Trophoblast cell (in vitro differentiated cells and primary cell): Measurements from ENCODE around the gene ARHGAP5.

Source experiments
- DNase-seq, 2 donors: peaks; one replicate each; pipeline ENCODE4 v3.0.0-alpha.2; 2016
- H2AFZ ChIP-seq: 2 replicates; pipeline ENCODE4 v1.6.1; 2013; ENCODE audit warnings: low read length, moderate library complexity, mild to moderate bottlenecking; ENCODE audit not compliant: insufficient read depth, poor library complexity
- H2AK5ac ChIP-seq: 2 replicates; pipeline ENCODE4 v1.6.1; 2013; ENCODE audit warnings: mild to moderate bottlenecking, low read length
- H2BK120ac ChIP-seq: 2 replicates; pipeline ENCODE4 v1.6.1; 2013; ENCODE audit warnings: low read length, mild to moderate bottlenecking, moderate library complexity; ENCODE audit not compliant: insufficient read depth, poor library complexity
- H2BK12ac ChIP-seq: 2 replicates; pipeline ENCODE4 v1.6.1; 2013; ENCODE audit warnings: mild to moderate bottlenecking, low read length, moderate library complexity
- H2BK5ac ChIP-seq: 2 replicates; pipeline ENCODE4 v1.6.1; 2013; ENCODE audit warnings: low read length, low read depth, moderate library complexity, mild to moderate bottlenecking; ENCODE audit not compliant: poor library complexity
- H3K14ac ChIP-seq: 2 replicates; pipeline ENCODE4 v1.6.1; 2013; ENCODE audit warnings: mild to moderate bottlenecking, low read length
- H3K18ac ChIP-seq: 2 replicates; pipeline ENCODE4 v1.6.1; 2013; ENCODE audit warnings: mild to moderate bottlenecking, low read length
- H3K23ac ChIP-seq: 2 replicates; pipeline ENCODE4 v1.6.1; 2013; ENCODE audit warnings: low read length
- H3K27ac ChIP-seq: 2 replicates; pipeline ENCODE4 v1.5.1; 2013; ENCODE audit warnings: low read depth, mild to moderate bottlenecking, inconsistent platforms, low read length, moderate library complexity
- H3K27me3 ChIP-seq: 2 replicates; pipeline ENCODE4 v1.6.1; 2013; ENCODE audit warnings: inconsistent platforms, mild to moderate bottlenecking, low read length, moderate library complexity; ENCODE audit not compliant: insufficient read depth
- H3K36me3 ChIP-seq, 2 experiments: 1 replicate in 1 of 2; 2 replicates in 1 of 2; pipeline ENCODE4 v1.6.1; 2013; ENCODE audit warnings: low read length in 2 of 2, mild to moderate bottlenecking in 2 of 2, moderate library complexity in 1 of 2; ENCODE audit not compliant: insufficient read depth in 2 of 2, control insufficient read depth in 1 of 2
- H3K4ac ChIP-seq: 2 replicates; pipeline ENCODE4 v1.6.1; 2013; ENCODE audit warnings: low read depth, mild to moderate bottlenecking, low read length, moderate library complexity
- H3K4me1 ChIP-seq, 2 experiments: 1 replicate in 1 of 2; 2 replicates in 1 of 2; pipeline ENCODE4 v1.6.1; 2013; ENCODE audit warnings: low read length in 2 of 2, mild to moderate bottlenecking in 2 of 2, moderate library complexity in 1 of 2; ENCODE audit not compliant: insufficient read depth in 2 of 2, control insufficient read depth in 1 of 2
- H3K4me2 ChIP-seq: 2 replicates; pipeline ENCODE4 v1.6.1; 2013; ENCODE audit warnings: inconsistent platforms, mild to moderate bottlenecking, low read length, moderate library complexity
- H3K4me3 ChIP-seq: 2 replicates; pipeline ENCODE4 v1.5.1; 2013; ENCODE audit warnings: mild to moderate bottlenecking, low read depth, low read length, inconsistent platforms
- H3K79me1 ChIP-seq: one replicate; pipeline ENCODE4 v1.6.1; 2013; ENCODE audit warnings: low read length
- H3K79me2 ChIP-seq: 2 replicates; pipeline ENCODE4 v1.6.1; 2013; ENCODE audit warnings: low read length, mild to moderate bottlenecking; ENCODE audit not compliant: control insufficient read depth, insufficient read depth, poor library complexity
- H3K9ac ChIP-seq: 2 replicates; pipeline ENCODE4 v1.6.1; 2013; ENCODE audit warnings: mild to moderate bottlenecking, low read length
- H3K9me3 ChIP-seq: 2 replicates; pipeline ENCODE4 v1.6.1; 2013; ENCODE audit warnings: low read depth, mild to moderate bottlenecking, control low read depth, inconsistent platforms, low read length; ENCODE audit not compliant: insufficient read depth
- H4K12ac ChIP-seq: 2 replicates; pipeline ENCODE4 v1.6.1; 2013; ENCODE audit warnings: low read depth, mild to moderate bottlenecking, low read length, moderate library complexity
- H4K8ac ChIP-seq: 2 replicates; pipeline ENCODE4 v1.6.1; 2013; ENCODE audit warnings: low read depth, mild to moderate bottlenecking, low read length, moderate library complexity
- H4K91ac ChIP-seq: one replicate; pipeline ENCODE4 v1.6.1; 2013; ENCODE audit warnings: low read depth, mild to moderate bottlenecking, low read length, moderate library complexity
- WGBS: extraction: QIAGEN DNeasy Blood & Tissue Kit; methylation state at CpG from one replicate; pipeline ENCODE4 v1.1.7; 2013; ENCODE audit warnings: missing lambda C conversion rate; ENCODE audit not compliant: insufficient read length, insufficient coverage; ENCODE audit errors: extremely low coverage; 5-methylcytosine and 5-hydroxymethylcytosine counted together

ARHGAP5 gene

DNA sequence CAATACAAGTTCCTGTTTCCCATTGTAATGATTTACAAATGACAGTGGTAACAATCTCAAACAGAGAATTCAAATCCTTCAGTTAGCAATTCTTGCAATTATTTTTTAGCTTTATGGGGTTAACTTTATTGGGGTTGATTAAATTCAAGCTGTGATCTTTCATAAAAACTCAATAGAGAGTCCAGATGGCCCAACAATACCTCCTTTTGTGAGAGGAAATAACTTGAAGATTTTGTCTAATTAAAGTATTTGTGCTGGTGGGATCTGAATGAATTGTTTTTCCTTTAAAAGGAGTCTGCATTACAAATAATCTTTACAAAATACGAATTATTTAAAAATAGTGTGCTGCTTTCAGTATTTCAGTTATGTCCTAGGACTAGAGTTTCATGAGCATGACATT, 4.4 kb upstream of the ARHGAP5 start:
- Histone ChIP-seq H3K14ac (no peak overlapping the region), H3K36me3 (no peaks in the 10 kb centered on the region), H3K9me3 (no peaks in the 10 kb centered on the region), H3K18ac (no peak overlapping the region), H3K9ac (no peak overlapping the region), H3K27me3 (no peaks in the 10 kb centered on the region), H2AK5ac (no peak overlapping the region), H3K79me1 (peaks cover 13% of the 10 kb centered on the region), H4K91ac (no peak overlapping the region), H3K4ac (no peak overlapping the region), H4K12ac (no peak overlapping the region), H3K4me2 (no peak overlapping the region), H3K27ac (no peak overlapping the region), H3K79me2 (peaks cover 10% of the 10 kb centered on the region), H2BK12ac (no peak overlapping the region), H3K23ac (no peak overlapping the region), H2AFZ (no peak overlapping the region), H4K8ac (no peak overlapping the region), H3K4me1 (no peaks in the 10 kb centered on the region), H2BK120ac (no peak overlapping the region), H3K4me3 (no peak overlapping the region), H2BK5ac (no peak overlapping the region)
- WGBS = no CpG with 5 or more reads among the region's 1 CpG
- no peak for DNase-seq

DNA sequence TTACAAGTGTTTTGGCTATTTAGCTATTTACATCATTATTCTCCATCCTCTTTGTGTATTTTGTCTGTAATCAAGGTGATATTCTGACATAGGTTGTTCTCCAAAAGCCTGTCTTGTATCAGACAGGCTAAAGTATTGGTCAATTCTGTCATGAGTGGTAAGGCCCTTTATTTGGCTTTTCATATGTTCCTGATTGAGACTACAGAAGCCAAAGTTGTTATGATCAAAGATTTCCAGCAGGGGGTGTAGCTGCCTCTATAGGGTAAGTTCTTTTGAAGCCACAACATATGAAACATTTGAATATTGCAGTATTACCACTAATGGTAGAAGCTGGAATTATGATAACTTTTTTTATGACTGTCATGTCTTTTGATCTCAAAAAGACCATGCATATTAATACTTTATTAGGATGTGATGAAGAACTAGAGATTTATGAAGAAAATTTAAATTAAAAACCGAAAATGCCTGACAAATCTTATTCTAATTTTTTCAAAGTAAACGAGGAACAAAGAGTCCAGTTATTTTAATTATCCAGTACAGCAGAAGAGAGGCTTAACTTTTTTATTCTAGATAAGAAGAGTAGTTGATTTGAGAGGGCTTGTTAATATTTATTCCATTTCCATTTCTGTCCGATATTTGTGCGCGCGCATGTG, 3.4 kb upstream of the ARHGAP5 start:
- DNase-seq = peak; percentile 58 to 96
- Histone ChIP-seq H3K27me3 (no peaks in the 10 kb centered on the region), H3K36me3 (no peaks in the 10 kb centered on the region), H3K4me2 (no peak overlapping the region), H3K4ac (no peak overlapping the region), H3K9ac (no peak overlapping the region), H4K91ac (no peak overlapping the region), H2AFZ (no peak overlapping the region), H2BK12ac (no peak overlapping the region), H3K18ac (no peak overlapping the region), H3K27ac (no peak overlapping the region), H2AK5ac (no peak overlapping the region), H2BK120ac (no peak overlapping the region), H4K8ac (no peak overlapping the region), H3K79me1 (peaks cover 17% of the 10 kb centered on the region), H3K23ac (no peak overlapping the region), H3K4me1 (no peaks in the 10 kb centered on the region), H2BK5ac (no peak overlapping the region), H3K9me3 (no peaks in the 10 kb centered on the region), H3K14ac (no peak overlapping the region), H3K4me3 (no peak overlapping the region), H3K79me2 (peaks cover 17% of the 10 kb centered on the region), H4K12ac (no peak overlapping the region)
- WGBS = no CpG with 5 or more reads among the region's 6 CpGs

DNA sequence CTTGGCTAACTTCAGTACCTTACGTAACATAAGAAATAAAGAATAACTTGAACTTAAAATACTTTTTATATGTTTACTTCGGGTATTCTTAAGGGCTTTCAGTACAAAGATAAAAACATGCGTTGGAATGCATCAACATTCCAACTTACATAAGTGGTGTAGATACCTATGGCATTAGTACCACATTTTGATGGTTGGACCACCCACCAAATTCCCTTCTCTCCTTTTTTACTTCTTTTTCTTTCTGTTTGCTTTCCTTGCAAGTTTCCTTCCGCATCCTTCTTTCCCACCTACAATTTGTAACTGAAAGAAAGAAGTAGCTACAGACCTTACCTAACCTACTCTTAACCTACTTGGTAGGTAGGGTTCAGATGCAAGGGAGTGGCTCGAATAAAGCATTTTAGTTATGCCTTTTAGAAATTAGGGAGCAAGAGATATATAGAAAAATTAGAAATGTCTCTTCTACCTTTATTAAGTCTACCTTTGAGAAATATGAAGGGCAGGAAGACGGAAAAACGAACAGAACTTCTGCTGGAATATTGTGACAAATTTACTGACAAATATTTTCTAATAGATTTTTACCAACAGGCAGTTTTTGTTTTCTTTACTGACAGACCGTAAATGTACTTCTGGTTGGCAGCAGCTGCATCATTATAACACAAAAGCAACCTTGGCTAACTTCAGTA, 2.1 kb upstream of the ARHGAP5 start:
- Histone ChIP-seq H3K9ac (no peak overlapping the region), H3K4me2 (peak overlapping the region; percentile 4), H4K12ac (no peak overlapping the region), H3K36me3 (no peaks in the 10 kb centered on the region), H3K14ac (no peak overlapping the region), H4K91ac (no peak overlapping the region), H2AK5ac (no peak overlapping the region), H2AFZ (no peak overlapping the region), H3K18ac (no peak overlapping the region), H3K27me3 (no peaks in the 10 kb centered on the region), H3K4me1 (no peaks in the 10 kb centered on the region), H2BK12ac (no peak overlapping the region), H3K4me3 (no peak overlapping the region), H3K79me1 (peaks cover 17% of the 10 kb centered on the region), H3K9me3 (no peaks in the 10 kb centered on the region), H4K8ac (no peak overlapping the region), H3K23ac (no peak overlapping the region), H2BK5ac (no peak overlapping the region), H3K4ac (no peak overlapping the region), H2BK120ac (no peak overlapping the region), H3K79me2 (peaks cover 17% of the 10 kb centered on the region), H3K27ac (no peak overlapping the region)
- no CpG with 5 or more reads among the region's 8 CpGs for WGBS
- DNase-seq = peak in 1 of 2 donors; percentile 21

DNA sequence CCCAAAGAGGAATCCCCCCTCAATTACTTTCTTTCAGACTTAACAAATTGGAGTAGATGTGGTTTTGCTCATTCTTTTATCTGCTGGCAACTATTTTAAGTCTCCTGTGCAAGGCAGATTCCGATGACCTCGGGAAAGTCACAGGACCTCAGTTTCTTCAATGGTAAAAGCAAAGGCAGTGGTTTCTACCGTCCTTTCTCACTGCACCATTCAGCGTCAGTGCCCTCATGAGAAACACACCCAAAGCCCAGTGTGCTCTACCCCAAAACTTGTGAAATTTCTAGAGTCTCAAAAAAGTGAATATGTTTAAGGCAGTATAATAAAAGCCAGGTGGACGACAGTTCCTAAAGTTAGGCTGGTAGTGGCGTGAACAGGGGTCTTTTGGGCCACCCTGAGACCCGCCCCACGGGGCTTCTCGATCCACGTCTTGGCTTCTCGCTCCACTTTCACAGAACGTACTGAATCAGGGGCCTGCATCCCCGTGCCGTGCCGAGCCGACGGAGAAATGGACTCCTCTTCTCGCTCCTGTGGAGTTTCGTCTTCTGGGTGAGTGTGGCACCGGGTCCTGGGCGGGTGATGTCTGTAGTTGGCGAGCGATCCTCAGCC, 1.3 kb upstream of the ARHGAP5 start:
- Histone ChIP-seq H2AFZ (peak overlapping the region; percentile 65), H3K4ac (peak overlapping the region; percentile 28), H2BK5ac (peak overlapping the region; percentile 73), H3K36me3 (no peaks in the 10 kb centered on the region), H3K27ac (peak overlapping the region; percentile 91), H3K79me1 (peaks cover 17% of the 10 kb centered on the region), H2AK5ac (no peak overlapping the region), H3K23ac (peak overlapping the region; percentile 77), H2BK12ac (peak overlapping the region; percentile 35), H3K4me1 (no peaks in the 10 kb centered on the region), H3K4me3 (peak overlapping the region; percentile 92), H2BK120ac (peak overlapping the region; percentile 24), H4K12ac (peak overlapping the region; percentile 39), H3K9ac (peak overlapping the region; percentile 70), H3K18ac (peak overlapping the region; percentile 77), H4K91ac (peak overlapping the region; percentile 57), H3K14ac (peak overlapping the region; percentile 79), H4K8ac (peak overlapping the region; percentile 34), H3K9me3 (no peaks in the 10 kb centered on the region), H3K4me2 (peak overlapping the region; percentile 99), H3K27me3 (no peaks in the 10 kb centered on the region), H3K79me2 (peaks cover 17% of the 10 kb centered on the region)
- DNase-seq = peak in 1 of 2 donors; percentile 21
- WGBS = no CpG with 5 or more reads among the region's 23 CpGs
